Neural cell (in vitro differentiated cells): ENCODE data around the gene SH3YL1.

Experiments used
- CTCF ChIP-seq: fragments of 450-650 bp; IDR thresholded peaks from 2 replicates; pipeline ENCODE4 v1.5.1; 2014; ENCODE audit warnings: antibody characterized with exemption, mild to moderate bottlenecking, moderate library complexity; ENCODE audit not compliant: poor library complexity, severe bottlenecking
- EP300 ChIP-seq: fragments of 450-650 bp; conservative IDR thresholded peaks from 2 replicates; pipeline ENCODE4 v1.6.1; 2014; ENCODE audit warnings: antibody characterized with exemption, mild to moderate bottlenecking, moderate library complexity; ENCODE audit not compliant: poor library complexity, severe bottlenecking
- EZH2 ChIP-seq: fragments of 200-600, 300-800 bp; shearing (Covaris generic), sonication (generic); IDR thresholded peaks from 2 replicates; pipeline ENCODE4 v1.6.1; 2014; ENCODE audit warnings: antibody characterized with exemption, low read length, borderline replicate concordance, mild to moderate bottlenecking; ENCODE audit not compliant: insufficient read depth, poor library complexity, severe bottlenecking
- MXI1 ChIP-seq: fragments of 450-650 bp; conservative IDR thresholded peaks from 2 replicates; pipeline ENCODE4 v1.6.1; 2014; ENCODE audit warnings: antibody characterized with exemption, mild to moderate bottlenecking; ENCODE audit not compliant: poor library complexity, severe bottlenecking
- POLR2AphosphoS5 ChIP-seq: IDR thresholded peaks from 2 replicates; pipeline ENCODE4 v1.6.1; 2012
- RAD21 ChIP-seq: fragments of 450-650 bp; conservative IDR thresholded peaks from 2 replicates; pipeline ENCODE4 v1.6.1; 2014; ENCODE audit warnings: antibody characterized with exemption, mild to moderate bottlenecking, moderate library complexity
- TAF1 ChIP-seq: IDR thresholded peaks from 2 replicates; pipeline ENCODE4 v1.6.1; 2012; ENCODE audit warnings: low read depth

- TF ChIP-seq POLR2AphosphoS5 (no peak), RAD21 (no peak), CTCF (no peak), EZH2 (no peak), MXI1 (no peak), EP300 (no peak), TAF1 (no peak)
These were observed 23.6 kb upstream of the SH3YL1 start for GRCh38 chr2:287471-287885.
